Kasumi-1 (cell line): ENCODE measurements around the gene TMEM236.
"Not testable (repeated sequence)": the region's sequence is repeated elsewhere in the genome, so short reads cannot be mapped to it uniquely, and the experiment has no call there.

Experiments used
- DNase-seq, 2 experiments: peaks; one replicate each; lab custom pipeline; 2025; lab: John Stamatoyannopoulos, UW

The TMEM236 gene

GRCh38 chr10:17751781-17752445 is at the start of gene TMEM236:
Gene TMEM236, plus strand, starts transcription at chr10:17752201. Its CDS starts 95 bp downstream, at chr10:17752296.
- DNase-seq = no peak

- DNase-seq = peak in 1 of 2 experiments; percentile 17
Observed at GRCh38 chr10:17703706-17704105, 48.3 kb upstream of the TMEM236 start.

GRCh38 chr10:17708821-17709220 is 43.2 kb upstream of the TMEM236 start:
- no peak for DNase-seq

- DNase-seq = no peak
Observed at GRCh38 chr10:17709492-17709891, 42.5 kb upstream of the TMEM236 start.

GRCh38 chr10:17710181-17710580 is 41.8 kb upstream of the TMEM236 start:
- DNase-seq = no peak

GRCh38 chr10:17712053-17712452 is 39.9 kb upstream of the TMEM236 start:
- no peak for DNase-seq

GRCh38 chr10:17712717-17713471 is 39.1 kb upstream of the TMEM236 start:
- DNase-seq = no peak

GRCh38 chr10:17713758-17714157 is 38.2 kb upstream of the TMEM236 start:
- no peak for DNase-seq

- DNase-seq = no peak
Observed at GRCh38 chr10:17716161-17716560, 35.8 kb upstream of the TMEM236 start.

- not testable (repeated sequence) for DNase-seq
Observed at GRCh38 chr10:17722317-17723014, 29.5 kb upstream of the TMEM236 start.

GRCh38 chr10:17725703-17726102 is 26.3 kb upstream of the TMEM236 start:
- no peak for DNase-seq

- no peak for DNase-seq
Observed at GRCh38 chr10:17729630-17730029, 22.4 kb upstream of the TMEM236 start.

GRCh38 chr10:17730667-17731066 is 21.3 kb upstream of the TMEM236 start:
- no peak for DNase-seq

GRCh38 chr10:17731331-17732020 is 20.5 kb upstream of the TMEM236 start:
- no peak for DNase-seq

- DNase-seq = no peak
Observed at GRCh38 chr10:17733620-17734019, 18.4 kb upstream of the TMEM236 start.

GRCh38 chr10:17734432-17735080 is 17.4 kb upstream of the TMEM236 start:
- no peak for DNase-seq

- DNase-seq = peak in 1 of 2 experiments; percentile 19
Observed at GRCh38 chr10:17735166-17735941, 16.6 kb upstream of the TMEM236 start.

GRCh38 chr10:17736223-17736622 is 15.8 kb upstream of the TMEM236 start:
- DNase-seq = no peak

GRCh38 chr10:17737027-17737965 is 14.7 kb upstream of the TMEM236 start:
- peak; percentile 85 to 87 for DNase-seq

- DNase-seq = no peak
Observed at GRCh38 chr10:17740668-17741067, 11.3 kb upstream of the TMEM236 start.
